SK-N-DZ (cell line): Measurements from ENCODE around the gene ITGAD.
A peak's percentile ranks its signal among the peaks of the same experiment; 100 is the strongest.

Experiments
- DNase-seq: peaks from one replicate; pipeline ENCODE4 v3.0.0-alpha.2; 2015; ENCODE audit warnings: low spot score

Gene ITGAD

GRCh38 chr16:31365131-31365865, 27.8 kb upstream of the ITGAD start:
- DNase-seq, result no peak

DNA sequence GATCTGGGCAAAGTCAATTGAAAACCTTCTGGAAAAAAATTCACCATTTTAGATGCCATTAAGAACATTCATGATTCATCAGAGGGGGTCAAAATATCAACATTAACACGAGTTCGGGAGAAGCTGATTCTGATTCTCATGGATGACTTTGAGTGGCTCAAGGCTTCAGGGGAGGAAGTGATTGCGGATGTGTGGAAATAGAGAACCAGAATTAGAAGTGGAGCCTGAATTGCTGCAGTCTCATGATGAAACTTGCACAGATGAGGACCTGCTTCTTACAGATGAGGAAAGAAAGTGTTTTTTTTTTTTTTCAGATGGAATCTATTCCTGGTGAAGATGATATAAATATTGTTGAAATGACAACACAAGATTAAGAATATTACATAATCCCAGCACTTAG, 25.3 kb upstream of the ITGAD start:
- DNase-seq, result no peak

GRCh38 chr16:31371008-31371407, 22.1 kb upstream of the ITGAD start:
- DNase-seq, result no peak

DNA sequence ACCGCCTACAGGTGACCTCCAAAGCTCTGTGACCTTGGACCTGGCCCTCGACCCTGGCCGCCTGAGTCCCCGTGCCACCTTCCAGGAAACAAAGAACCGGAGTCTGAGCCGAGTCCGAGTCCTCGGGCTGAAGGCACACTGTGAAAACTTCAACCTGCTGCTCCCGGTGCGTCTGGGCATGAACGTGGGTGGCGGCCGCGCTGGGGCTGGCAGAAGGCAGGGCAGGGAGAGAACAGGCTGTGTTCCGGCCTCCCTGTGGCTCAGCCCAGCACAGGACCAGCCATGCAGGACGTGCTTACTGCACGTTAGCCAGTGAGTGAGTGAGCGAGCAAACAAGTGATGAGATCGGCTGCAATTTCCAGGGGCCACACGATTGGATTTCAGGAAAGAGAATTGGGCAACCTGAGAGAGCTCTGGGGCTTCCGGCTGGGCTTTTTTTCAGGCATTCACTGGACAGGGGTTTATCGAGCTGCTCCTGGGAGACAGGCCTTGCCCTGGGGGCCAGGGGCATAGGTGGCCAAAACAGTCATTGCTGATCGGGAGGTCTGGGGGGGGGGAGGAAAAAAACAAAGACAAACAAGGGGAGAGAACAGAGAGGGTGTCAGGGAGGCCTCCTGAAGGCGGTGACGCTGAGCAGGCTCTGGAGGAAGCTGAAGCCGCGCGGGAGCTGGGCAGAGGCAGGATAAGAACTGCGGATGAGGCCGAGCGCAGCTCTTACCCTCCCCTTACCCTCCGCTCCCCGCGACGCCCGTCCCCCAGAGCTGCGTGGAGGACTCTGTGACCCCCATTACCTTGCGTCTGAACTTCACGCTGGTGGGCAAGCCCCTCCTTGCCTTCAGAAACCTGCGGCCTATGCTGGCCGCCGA, 21.3 kb upstream of the ITGAD start:
- no peak for DNase-seq

DNA sequence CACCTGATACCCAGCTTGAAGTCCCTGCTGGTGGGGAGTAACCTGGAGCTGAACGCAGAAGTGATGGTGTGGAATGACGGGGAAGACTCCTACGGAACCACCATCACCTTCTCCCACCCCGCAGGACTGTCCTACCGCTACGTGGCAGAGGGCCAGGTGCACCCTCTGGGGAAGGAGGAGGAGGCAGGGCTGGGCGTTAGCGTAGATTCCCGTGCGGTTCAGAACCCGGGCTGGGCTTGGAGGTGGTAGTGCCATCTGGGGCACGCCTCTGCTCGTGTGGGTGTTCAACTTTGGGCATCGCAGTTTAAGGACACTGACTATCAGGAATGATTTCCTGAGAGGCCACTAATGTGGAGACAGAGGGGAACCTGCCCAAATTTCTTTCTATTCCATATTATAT, 19.9 kb upstream of the ITGAD start:
- DNase-seq, result no peak

- no peak for DNase-seq
Measured at GRCh38 chr16:31375231-31375630, 17.9 kb upstream of the ITGAD start.

GRCh38 chr16:31376705-31377104, 16.4 kb upstream of the ITGAD start:
- DNase-seq, result no peak

GRCh38 chr16:31377210-31377903, 15.8 kb upstream of the ITGAD start:
- no peak for DNase-seq

DNA sequence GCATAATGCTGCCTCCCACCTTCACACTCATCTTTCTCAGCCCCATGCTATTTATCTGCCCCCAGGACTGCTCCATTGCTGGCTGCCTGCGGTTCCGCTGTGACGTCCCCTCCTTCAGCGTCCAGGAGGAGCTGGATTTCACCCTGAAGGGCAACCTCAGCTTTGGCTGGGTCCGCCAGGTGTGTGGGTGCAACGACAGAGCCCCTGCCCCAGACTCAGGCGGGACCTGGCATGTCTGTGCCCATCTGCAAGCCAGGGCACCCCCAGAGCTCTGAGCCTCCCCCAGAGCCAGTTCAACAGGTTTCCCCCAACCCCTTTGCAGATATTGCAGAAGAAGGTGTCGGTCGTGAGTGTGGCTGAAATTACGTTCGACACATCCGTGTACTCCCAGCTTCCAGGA, 12.9 kb upstream of the ITGAD start:
- no peak for DNase-seq

DNA sequence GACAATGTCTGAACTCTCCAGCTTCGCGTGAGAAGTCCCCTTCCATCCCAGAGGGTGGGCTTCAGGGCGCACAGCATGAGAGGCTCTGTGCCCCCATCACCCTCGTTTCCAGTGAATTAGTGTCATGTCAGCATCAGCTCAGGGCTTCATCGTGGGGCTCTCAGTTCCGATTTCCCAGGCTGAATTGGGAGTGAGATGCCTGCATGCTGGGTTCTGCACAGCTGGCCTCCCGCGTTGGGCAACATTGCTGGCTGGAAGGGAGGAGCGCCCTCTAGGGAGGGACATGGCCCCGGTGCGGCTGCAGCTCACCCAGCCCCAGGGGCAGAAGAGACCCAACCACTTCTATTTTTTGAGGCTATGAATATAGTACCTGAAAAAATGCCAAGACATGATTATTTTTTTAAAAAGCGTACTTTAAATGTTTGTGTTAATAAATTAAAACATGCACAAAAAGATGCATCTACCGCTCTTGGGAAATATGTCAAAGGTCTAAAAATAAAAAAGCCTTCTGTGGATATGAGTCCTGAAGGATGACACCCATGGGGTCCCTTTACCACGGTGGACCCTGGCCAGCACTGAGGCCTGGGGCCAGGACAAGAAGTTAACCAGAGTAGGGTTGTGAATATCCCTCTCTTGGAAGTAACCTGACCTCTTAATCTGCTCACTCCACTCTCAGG, 10.5 kb upstream of the ITGAD start:
- DNase-seq, result peak; percentile 34

DNA sequence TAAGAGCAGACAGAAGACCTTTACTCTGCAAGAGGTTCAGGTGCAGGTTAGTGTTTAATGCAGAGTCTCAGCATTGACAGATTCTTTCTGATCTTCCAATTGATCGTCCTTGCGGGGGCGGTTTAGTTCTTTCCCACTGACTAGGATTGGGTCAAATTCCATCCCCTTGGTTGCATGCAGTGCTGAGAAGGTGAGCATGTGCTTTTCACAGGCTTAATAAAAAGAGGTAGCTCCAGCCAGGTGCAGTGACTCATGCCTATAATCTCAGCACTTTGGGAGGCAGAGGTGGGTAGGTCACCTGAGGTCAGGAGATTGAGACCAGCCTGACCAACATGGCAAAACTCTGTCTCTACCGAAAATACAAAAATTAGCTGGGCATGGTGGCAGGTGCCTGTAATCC, 7.5 kb upstream of the ITGAD start:
- no peak for DNase-seq

DNA sequence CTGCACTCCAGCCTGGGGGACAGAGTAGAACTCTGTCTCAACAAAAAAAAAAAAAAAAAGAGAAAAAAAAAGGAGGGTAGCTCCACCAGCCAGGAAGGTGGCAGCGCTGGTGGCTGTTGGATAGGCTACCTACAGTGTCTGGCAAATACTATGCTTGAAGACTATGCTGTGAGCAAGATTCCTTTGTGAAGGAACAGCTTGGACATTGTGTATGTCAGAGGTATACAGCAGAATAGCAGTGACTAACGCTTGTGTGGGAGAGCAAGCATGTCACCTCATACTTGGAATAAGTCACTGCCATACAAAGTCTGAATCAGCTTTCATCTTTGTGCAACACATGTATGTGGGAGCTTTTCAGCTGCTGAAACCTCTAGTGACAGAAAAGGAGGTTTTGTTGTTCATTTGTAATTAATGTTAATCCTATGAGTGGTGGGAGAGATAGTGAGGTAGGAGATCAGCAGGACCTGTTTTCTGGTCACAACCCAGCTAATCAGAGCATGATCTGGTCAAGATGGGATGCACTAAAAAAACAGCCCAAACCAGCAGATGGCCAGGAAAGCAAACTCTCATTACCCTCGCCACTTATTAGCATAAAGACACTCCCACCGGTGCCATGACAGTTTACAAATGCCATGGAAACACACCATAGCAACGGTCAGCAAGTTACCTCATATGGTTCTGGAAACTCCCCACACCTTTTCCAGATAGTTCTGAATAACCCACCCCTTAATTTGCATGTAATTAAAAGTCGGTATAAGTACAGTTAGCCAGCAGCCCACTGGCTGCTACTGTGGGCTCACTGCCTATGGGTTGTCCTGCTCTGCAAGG, 6.8 kb upstream of the ITGAD start:
- DNase-seq, result no peak

GRCh38 chr16:31388535-31388934, 4.6 kb upstream of the ITGAD start:
- DNase-seq, result no peak

GRCh38 chr16:31390504-31391041, 2.6 kb upstream of the ITGAD start:
- DNase-seq, result no peak

GRCh38 chr16:31395647-31396046, 2.5 kb downstream of the ITGAD start:
- no peak for DNase-seq

DNA sequence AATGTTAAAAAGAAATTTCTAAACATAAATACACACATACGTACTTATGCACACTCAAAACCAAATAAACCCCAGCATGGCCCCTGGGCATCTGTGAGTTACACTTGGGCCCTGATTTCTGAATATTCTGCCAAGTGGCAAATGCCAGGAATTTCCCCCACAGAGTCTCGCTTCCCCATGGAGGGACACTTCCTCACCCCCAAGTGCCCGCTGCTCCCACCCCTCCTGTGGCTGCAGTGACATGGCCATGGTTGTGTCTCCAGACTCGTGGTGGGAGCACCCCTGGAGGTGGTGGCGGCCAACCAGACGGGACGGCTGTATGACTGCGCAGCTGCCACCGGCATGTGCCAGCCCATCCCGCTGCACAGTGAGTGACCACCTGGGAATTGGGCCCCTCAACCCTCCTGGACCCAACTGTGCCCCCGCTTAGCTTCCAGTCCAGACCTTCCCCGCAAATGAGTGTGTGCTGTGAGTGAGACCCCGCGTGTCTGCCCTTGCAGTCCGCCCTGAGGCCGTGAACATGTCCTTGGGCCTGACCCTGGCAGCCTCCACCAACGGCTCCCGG, 4.0 kb downstream of the ITGAD start:
- DNase-seq, result no peak

DNA sequence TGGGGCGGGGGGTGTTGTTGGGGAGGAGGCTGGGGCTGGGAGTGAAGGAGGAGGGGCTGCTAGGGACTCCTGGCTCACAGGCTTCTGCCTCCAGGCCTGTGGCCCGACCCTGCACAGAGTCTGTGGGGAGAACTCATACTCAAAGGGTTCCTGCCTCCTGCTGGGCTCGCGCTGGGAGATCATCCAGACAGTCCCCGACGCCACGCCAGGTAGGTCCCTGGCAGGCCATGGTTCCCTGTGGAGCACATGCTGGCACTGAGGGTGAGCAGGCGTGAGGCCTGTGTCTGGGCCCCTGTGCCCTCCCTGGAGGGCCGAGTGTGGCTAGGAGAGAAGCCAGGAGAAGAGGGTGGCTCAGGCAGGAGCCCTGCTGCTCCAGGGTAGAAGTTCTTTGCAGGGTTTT, 4.6 kb downstream of the ITGAD start:
- no peak for DNase-seq

GRCh38 chr16:31400191-31400590, 7.1 kb downstream of the ITGAD start:
- DNase-seq, result no peak

- no peak for DNase-seq
Measured at GRCh38 chr16:31401436-31401835, 8.3 kb downstream of the ITGAD start.

GRCh38 chr16:31402687-31403086, 9.6 kb downstream of the ITGAD start:
- no peak for DNase-seq
